Glutamatergic neuron (in vitro differentiated cells): ENCODE data around the gene TMPRSS13. TPM values are rescaled to one million over a fixed set of nuclear protein-coding genes. Genes with fewer than 3 reads are reported as not detected.

Experiments
- DNase-seq: peaks from one replicate; pipeline ENCODE4 v3.0.0; 2022
- H3K27ac Mint-ChIP-seq: one replicate; pipeline ENCODE4 v1.8.0; 2020; ENCODE audit warnings: mild to moderate bottlenecking, mixed read lengths, inconsistent platforms; ENCODE audit not compliant: unreplicated experiment
- H3K27me3 Mint-ChIP-seq: one replicate; pipeline ENCODE4 v1.8.0; 2020; ENCODE audit warnings: mild to moderate bottlenecking, moderate library complexity, mixed read lengths, inconsistent platforms; ENCODE audit not compliant: unreplicated experiment
- H3K36me3 Mint-ChIP-seq: one replicate; pipeline ENCODE4 v1.8.0; 2020; ENCODE audit warnings: mild to moderate bottlenecking, mixed read lengths, inconsistent platforms; ENCODE audit not compliant: unreplicated experiment
- H3K4me1 Mint-ChIP-seq: one replicate; pipeline ENCODE4 v1.8.0; 2020; ENCODE audit warnings: mild to moderate bottlenecking, low read depth, mixed read lengths, inconsistent platforms; ENCODE audit not compliant: unreplicated experiment
- H3K4me3 Mint-ChIP-seq: one replicate; pipeline ENCODE4 v1.8.0; 2020; ENCODE audit warnings: mild to moderate bottlenecking, mixed read lengths, inconsistent platforms; ENCODE audit not compliant: unreplicated experiment
- H3K9me3 Mint-ChIP-seq: one replicate; pipeline ENCODE4 v1.8.0; 2020; ENCODE audit warnings: mild to moderate bottlenecking, moderate library complexity, mixed read lengths, inconsistent platforms; ENCODE audit not compliant: unreplicated experiment
- CTCF ChIP-seq: fragments of 200-600 bp; sonication (generic); IDR thresholded peaks from one replicate; pipeline ENCODE4 v1.5.0; 2021; ENCODE audit not compliant: partially characterized antibody, unreplicated experiment
- total RNA-seq: library from RNA; stranded (reverse); fragmentation: NEBNext Ultra II Directional; extraction: Animal tissue kit (Norgen Biotek cat#: 25700); gene quantifications from one replicate; pipeline ENCODE4 v1.2.1, GENCODE V29; 2021; ENCODE audit not compliant: unreplicated experiment

The TMPRSS13 gene
- total RNA-seq, 1 donor from 2014 or later, result 0.32 TPM

- TF ChIP-seq CTCF, result no peak
- DNase-seq, result no peak
- H3K4me3 Mint-ChIP-seq, result no peak overlapping the region
Observed at GRCh38 chr11:117936973-117937372, 7.8 kb upstream of the TMPRSS13 start.

GRCh38 chr11:117934526-117935307, 5.5 kb upstream of the TMPRSS13 start:
- TF ChIP-seq CTCF, result no peak
- no peak for DNase-seq
- no peaks in the 10 kb centered on the region for H3K9me3 Mint-ChIP-seq
- H3K27me3 Mint-ChIP-seq, result peaks cover 4% of the 10 kb centered on the region
- peaks cover 5% of the 10 kb centered on the region for H3K4me1 Mint-ChIP-seq
- H3K4me3 Mint-ChIP-seq, result no peak overlapping the region
- no peaks in the 10 kb centered on the region for H3K36me3 Mint-ChIP-seq
- H3K27ac Mint-ChIP-seq, result no peak overlapping the region

More at GRCh38 chr11:117936973-117937372, 7.8 kb upstream of the TMPRSS13 start:
- Mint-ChIP-seq H3K36me3 (no peaks in the 10 kb centered on the region), H3K4me1 (peaks cover 3% of the 10 kb centered on the region), H3K9me3 (no peaks in the 10 kb centered on the region), H3K27me3 (peaks cover 4% of the 10 kb centered on the region), H3K27ac (no peak overlapping the region)

GRCh38 chr11:117933930-117934329, 4.7 kb upstream of the TMPRSS13 start:
- no peak overlapping the region for H3K4me3 Mint-ChIP-seq
- H3K27ac Mint-ChIP-seq, result no peak overlapping the region
- H3K4me1 Mint-ChIP-seq, result peaks cover 5% of the 10 kb centered on the region
- peaks cover 4% of the 10 kb centered on the region for H3K27me3 Mint-ChIP-seq
- H3K36me3 Mint-ChIP-seq, result no peaks in the 10 kb centered on the region
- no peak for TF ChIP-seq CTCF
- no peak for DNase-seq
- no peaks in the 10 kb centered on the region for H3K9me3 Mint-ChIP-seq

GRCh38 chr11:117933475-117933874, 4.3 kb upstream of the TMPRSS13 start:
- peaks cover 5% of the 10 kb centered on the region for H3K4me1 Mint-ChIP-seq
- no peaks in the 10 kb centered on the region for H3K36me3 Mint-ChIP-seq
- no peak overlapping the region for H3K27ac Mint-ChIP-seq

More at GRCh38 chr11:117933475-117933874, 4.3 kb upstream of the TMPRSS13 start:
- DNase-seq, result no peak
- Mint-ChIP-seq H3K27me3 (peaks cover 4% of the 10 kb centered on the region), H3K4me3 (no peak overlapping the region), H3K9me3 (no peaks in the 10 kb centered on the region)
- TF ChIP-seq CTCF, result no peak
